ENCODE data around the gene BACE2. TPM values are rescaled to one million over a fixed set of nuclear protein-coding genes. Genes with fewer than 3 reads are reported as not detected.
"Not testable (repeated sequence)": the region's sequence is repeated elsewhere in the genome, so short reads cannot be mapped to it uniquely, and the experiment has no call there.

The BACE2 gene
- total RNA-seq, 3 donors from 2014 or later (not counting 1 experiment from before 2014, with no cell fraction given): 0.12 to 10.3 (median 0.29) TPM

DNA sequence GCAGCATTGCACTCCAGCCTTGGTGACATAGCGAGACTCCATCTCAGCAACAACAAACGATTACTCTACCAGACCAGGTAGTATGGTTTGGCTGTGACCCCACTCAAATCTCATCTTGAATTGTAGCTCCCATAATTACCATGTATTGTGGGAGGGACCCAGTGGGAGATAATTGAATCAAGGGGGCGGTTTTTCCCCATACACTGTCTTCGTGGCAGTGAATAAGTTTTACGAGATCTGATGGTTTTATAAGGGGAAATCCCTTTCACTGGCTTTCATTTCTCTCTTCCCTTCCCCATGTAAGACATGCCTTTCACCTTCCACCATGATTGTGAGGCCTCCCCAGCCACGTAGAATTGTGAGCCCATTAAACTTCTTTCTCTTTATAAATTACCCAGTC is 66.0 kb downstream of the BACE2 start:
- H3K4me3 Mint-ChIP-seq: no peak overlapping the region
- no peak overlapping the region for H3K27ac Mint-ChIP-seq
- Histone ChIP-seq H3K27me3 (ENCODE audit: control insufficient read depth, insufficient read depth, low read length) (no peaks in the 10 kb centered on the region), H3K4me3 (ENCODE audit: low read length) (no peak overlapping the region), H3K9me3 (ENCODE audit: control insufficient read depth, insufficient read depth, low read length) (no peaks in the 10 kb centered on the region), H3K4me1 (ENCODE audit: control insufficient read depth, insufficient read depth, low read length) (no peaks in the 10 kb centered on the region), H3K36me3 (ENCODE audit: control insufficient read depth, insufficient read depth, low read length) (no peaks in the 10 kb centered on the region), H3K27ac (ENCODE audit: low read length) (no peak overlapping the region)
- TF ChIP-seq, protein P1, sequence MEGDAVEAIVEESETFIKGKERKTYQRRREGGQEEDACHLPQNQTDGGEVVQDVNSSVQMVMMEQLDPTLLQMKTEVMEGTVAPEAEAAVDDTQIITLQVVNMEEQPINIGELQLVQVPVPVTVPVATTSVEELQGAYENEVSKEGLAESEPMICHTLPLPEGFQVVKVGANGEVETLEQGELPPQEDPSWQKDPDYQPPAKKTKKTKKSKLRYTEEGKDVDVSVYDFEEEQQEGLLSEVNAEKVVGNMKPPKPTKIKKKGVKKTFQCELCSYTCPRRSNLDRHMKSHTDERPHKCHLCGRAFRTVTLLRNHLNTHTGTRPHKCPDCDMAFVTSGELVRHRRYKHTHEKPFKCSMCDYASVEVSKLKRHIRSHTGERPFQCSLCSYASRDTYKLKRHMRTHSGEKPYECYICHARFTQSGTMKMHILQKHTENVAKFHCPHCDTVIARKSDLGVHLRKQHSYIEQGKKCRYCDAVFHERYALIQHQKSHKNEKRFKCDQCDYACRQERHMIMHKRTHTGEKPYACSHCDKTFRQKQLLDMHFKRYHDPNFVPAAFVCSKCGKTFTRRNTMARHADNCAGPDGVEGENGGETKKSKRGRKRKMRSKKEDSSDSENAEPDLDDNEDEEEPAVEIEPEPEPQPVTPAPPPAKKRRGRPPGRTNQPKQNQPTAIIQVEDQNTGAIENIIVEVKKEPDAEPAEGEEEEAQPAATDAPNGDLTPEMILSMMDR (IDR thresholded peaks at IDR 0.05): no peak
- H3K36me3 Mint-ChIP-seq: no peaks in the 10 kb centered on the region
- H3K9me3 Mint-ChIP-seq: no peaks in the 10 kb centered on the region
- intact Hi-C loops (cut with micrococcal nuclease): no loop called here
- ATAC-seq (no peak), DNase-seq (no peak)
- H3K4me1 Mint-ChIP-seq: no peaks in the 10 kb centered on the region
- WGBS (ENCODE audit: insufficient coverage): 68% methylated on average over 3 of the region's 6 CpGs
- H3K27me3 Mint-ChIP-seq (ENCODE audit: low read depth in 2 of 2): peaks cover 0 to 15% of the 10 kb centered on the region in 2 donors

DNA sequence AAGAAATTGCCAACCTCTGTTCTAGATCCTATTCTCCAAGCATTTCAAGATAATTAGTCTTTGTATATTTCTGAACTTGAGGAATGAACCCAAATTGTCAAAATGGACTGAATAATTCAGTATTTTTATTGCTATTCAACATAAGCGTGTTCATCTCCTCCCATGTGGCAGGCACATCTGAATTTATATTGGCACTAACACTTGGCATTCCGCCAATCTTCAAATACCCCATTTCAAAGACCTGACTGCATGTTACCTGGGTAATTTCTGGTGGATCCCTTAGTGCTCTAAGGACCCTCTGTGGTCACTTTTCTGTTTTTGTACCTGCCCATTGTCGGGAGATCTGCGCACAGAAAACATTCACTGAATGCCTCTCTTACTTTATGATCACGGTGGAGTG is 66.6 kb downstream of the BACE2 start:
- Histone ChIP-seq H3K27ac (ENCODE audit: low read length) (no peak overlapping the region), H3K36me3 (ENCODE audit: control insufficient read depth, insufficient read depth, low read length) (no peaks in the 10 kb centered on the region)

DNA sequence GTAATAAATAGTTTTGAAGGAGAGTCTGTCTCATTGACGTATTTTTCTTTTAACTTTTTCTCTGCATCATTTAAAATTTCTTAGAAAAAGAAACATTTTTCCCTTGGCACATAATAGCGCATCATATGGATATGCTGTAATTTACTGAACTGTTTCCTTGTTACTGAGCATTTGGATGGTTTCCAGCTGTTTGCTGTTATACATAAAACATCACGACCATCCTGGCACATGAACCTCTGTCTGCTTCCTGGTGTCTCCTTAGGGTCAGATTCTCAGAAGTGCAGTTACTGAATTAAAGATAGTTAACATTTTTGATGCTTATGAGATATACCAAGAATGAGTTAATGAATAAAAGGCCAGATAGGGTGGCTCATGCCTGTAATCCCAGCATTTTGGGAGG is 67.2 kb downstream of the BACE2 start:
- no peak for ATAC-seq
- no peak overlapping the region for H3K4me3 ChIP-seq (ENCODE audit: low read length)
- Mint-ChIP-seq H3K27me3 (ENCODE audit: low read depth in 2 of 2) (peaks cover 0 to 15% of the 10 kb centered on the region in 2 donors), H3K9me3 (no peaks in the 10 kb centered on the region), H3K27ac (no peak overlapping the region), H3K4me1 (no peaks in the 10 kb centered on the region), H3K4me3 (no peak overlapping the region), H3K36me3 (no peaks in the 10 kb centered on the region)
- H3K27ac ChIP-seq (ENCODE audit: low read length): no peak overlapping the region
- H3K36me3 ChIP-seq (ENCODE audit: control insufficient read depth, insufficient read depth, low read length): no peaks in the 10 kb centered on the region
- H3K9me3 ChIP-seq (ENCODE audit: control insufficient read depth, insufficient read depth, low read length): no peaks in the 10 kb centered on the region
- no peaks in the 10 kb centered on the region for H3K4me1 ChIP-seq (ENCODE audit: control insufficient read depth, insufficient read depth, low read length)
- no peak for DNase-seq
- TF ChIP-seq, protein P1 (IDR thresholded peaks at IDR 0.05): no peak
- intact Hi-C loops (cut with micrococcal nuclease): no loop called here
- no peaks in the 10 kb centered on the region for H3K27me3 ChIP-seq (ENCODE audit: control insufficient read depth, insufficient read depth, low read length)
- WGBS (ENCODE audit: insufficient coverage): 75% methylated on average over 2 of the region's 3 CpGs

More for the DNA sequence above, 66.6 kb downstream of the BACE2 start:
- H3K27ac Mint-ChIP-seq: no peak overlapping the region
- H3K36me3 Mint-ChIP-seq: no peaks in the 10 kb centered on the region
- Histone ChIP-seq H3K4me1 (ENCODE audit: control insufficient read depth, insufficient read depth, low read length) (no peaks in the 10 kb centered on the region), H3K4me3 (ENCODE audit: low read length) (no peak overlapping the region), H3K27me3 (ENCODE audit: control insufficient read depth, insufficient read depth, low read length) (no peaks in the 10 kb centered on the region), H3K9me3 (ENCODE audit: control insufficient read depth, insufficient read depth, low read length) (no peaks in the 10 kb centered on the region)
- H3K9me3 Mint-ChIP-seq: no peaks in the 10 kb centered on the region
- 89% methylated on average over 5 of the region's 5 CpGs for WGBS (ENCODE audit: insufficient coverage)
- DNase-seq (no peak), ATAC-seq (no peak)
- peaks cover 0 to 15% of the 10 kb centered on the region in 2 donors for H3K27me3 Mint-ChIP-seq (ENCODE audit: low read depth in 2 of 2)
- no peak overlapping the region for H3K4me3 Mint-ChIP-seq
- TF ChIP-seq, protein P1 (IDR thresholded peaks at IDR 0.05): no peak
- intact Hi-C loops (cut with micrococcal nuclease): no loop called here
- no peaks in the 10 kb centered on the region for H3K4me1 Mint-ChIP-seq

DNA sequence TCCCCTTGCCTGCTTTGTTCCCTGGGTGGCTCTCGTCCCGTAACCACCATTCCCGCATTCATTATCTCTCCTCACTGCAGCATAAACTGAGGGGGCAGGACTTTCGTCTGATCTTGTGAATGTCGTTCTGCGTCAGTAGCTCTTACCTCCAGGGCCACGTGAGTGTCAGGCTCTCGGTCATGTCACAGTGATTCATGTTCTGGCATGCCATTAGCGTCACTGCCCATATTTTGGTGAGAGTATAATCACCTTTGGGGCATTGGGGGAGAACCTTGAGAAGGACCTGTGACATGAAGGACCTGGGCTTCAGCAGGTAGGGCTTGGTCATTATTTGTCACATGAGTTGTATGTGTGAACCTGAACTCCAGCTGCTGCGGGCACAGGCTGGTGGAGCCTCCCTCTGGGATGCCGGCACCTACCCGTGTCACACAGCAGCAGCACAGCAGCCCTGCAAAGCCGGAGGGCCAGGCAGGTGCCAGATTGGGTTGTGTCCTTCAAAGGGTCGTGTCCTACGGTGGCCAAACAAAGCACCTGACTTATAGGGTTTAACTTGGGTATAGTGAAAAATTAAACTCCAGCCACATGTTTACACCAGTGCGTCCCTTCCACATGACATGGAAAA is 68.5 kb downstream of the BACE2 start:
- TF ChIP-seq, protein P1 (IDR thresholded peaks at IDR 0.05): no peak
- H3K9me3 ChIP-seq (ENCODE audit: control insufficient read depth, insufficient read depth, low read length): no peaks in the 10 kb centered on the region
- Mint-ChIP-seq H3K4me1 (no peaks in the 10 kb centered on the region), H3K36me3 (no peaks in the 10 kb centered on the region), H3K27ac (no peak overlapping the region), H3K4me3 (no peak overlapping the region), H3K27me3 (ENCODE audit: low read depth in 2 of 2) (peaks cover 0 to 15% of the 10 kb centered on the region in 2 donors), H3K9me3 (no peaks in the 10 kb centered on the region)
- no peak overlapping the region for H3K4me3 ChIP-seq (ENCODE audit: low read length)
- H3K27me3 ChIP-seq (ENCODE audit: control insufficient read depth, insufficient read depth, low read length): no peaks in the 10 kb centered on the region
- ATAC-seq: no peak
- DNase-seq: no peak
- no peaks in the 10 kb centered on the region for H3K4me1 ChIP-seq (ENCODE audit: control insufficient read depth, insufficient read depth, low read length)
- 92% methylated on average over 15 of the region's 16 CpGs for WGBS (ENCODE audit: insufficient coverage)
- intact Hi-C loops (cut with micrococcal nuclease): no loop called here
- H3K27ac ChIP-seq (ENCODE audit: low read length): no peak overlapping the region
- no peaks in the 10 kb centered on the region for H3K36me3 ChIP-seq (ENCODE audit: control insufficient read depth, insufficient read depth, low read length)

DNA sequence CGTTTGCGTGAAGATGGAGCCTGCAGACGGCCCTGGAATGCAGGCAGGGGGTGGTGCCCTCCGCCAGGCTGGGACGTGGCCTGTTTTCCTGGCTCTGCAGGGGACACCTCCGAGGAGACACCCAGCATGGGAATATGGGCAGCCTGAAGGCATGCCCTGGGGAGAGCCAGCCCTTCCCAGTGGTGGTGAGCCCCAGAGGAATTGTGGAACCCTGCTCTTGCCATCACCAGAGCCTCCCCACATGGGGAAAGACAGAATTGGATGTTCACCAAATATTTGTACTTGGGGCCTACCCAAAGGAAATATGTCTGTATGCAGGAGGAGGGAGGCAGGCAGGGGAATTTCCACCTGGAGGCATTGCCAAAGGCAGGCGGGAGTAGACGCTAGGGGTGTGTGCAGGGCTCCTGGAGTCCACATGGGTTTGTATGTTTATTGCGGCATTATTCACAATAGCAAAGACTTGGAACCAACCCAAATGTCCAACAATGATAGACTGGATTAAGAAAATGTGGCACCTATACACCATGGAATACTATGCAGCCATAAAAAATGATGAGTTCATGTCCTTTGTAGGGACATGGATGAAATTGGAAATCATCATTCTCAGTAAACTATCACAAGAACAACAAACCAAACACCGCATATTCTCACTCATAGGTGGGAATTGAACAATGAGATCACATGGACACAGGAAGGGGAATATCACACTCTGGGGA is 70.3 kb downstream of the BACE2 start:
- H3K27ac ChIP-seq (ENCODE audit: low read length); ATAC-seq; H3K4me3 Mint-ChIP-seq; H3K36me3 ChIP-seq (ENCODE audit: control insufficient read depth, insufficient read depth, low read length); intact Hi-C loops (cut with micrococcal nuclease); H3K4me1 ChIP-seq (ENCODE audit: control insufficient read depth, insufficient read depth, low read length); H3K4me3 ChIP-seq (ENCODE audit: low read length); H3K27ac Mint-ChIP-seq; DNase-seq; H3K4me1 Mint-ChIP-seq; H3K27me3 ChIP-seq (ENCODE audit: control insufficient read depth, insufficient read depth, low read length); H3K9me3 ChIP-seq (ENCODE audit: control insufficient read depth, insufficient read depth, low read length); H3K36me3 Mint-ChIP-seq; H3K9me3 Mint-ChIP-seq: not testable (repeated sequence)
- peaks cover 0 to 15% of the 10 kb centered on the region in 2 donors for H3K27me3 Mint-ChIP-seq (ENCODE audit: low read depth in 2 of 2)
- 96% methylated on average over 8 of the region's 10 CpGs for WGBS (ENCODE audit: insufficient coverage)

Measured in natural killer cell (primary cell).